T follicular helper cell (primary cell): ENCODE measurements around the gene INTS11.

Experiments used
- DNase-seq: peaks from one replicate; pipeline ENCODE4 v3.0.0-alpha.2; 2020; ENCODE audit warnings: low read depth

The INTS11 gene

GRCh38 chr1:1299686-1300351, 24.6 kb downstream of the INTS11 start:
- no peak for DNase-seq

- no peak for DNase-seq
Observed at GRCh38 chr1:1298861-1299685, 25.4 kb downstream of the INTS11 start.

GRCh38 chr1:1297802-1298424, 26.5 kb downstream of the INTS11 start:
- no peak for DNase-seq

GRCh38 chr1:1296070-1297061, 28.1 kb downstream of the INTS11 start:
- DNase-seq: no peak

- no peak for DNase-seq
Observed at GRCh38 chr1:1295154-1295923, 29.1 kb downstream of the INTS11 start.

GRCh38 chr1:1294250-1294890, 30.1 kb downstream of the INTS11 start:
- DNase-seq: no peak

- DNase-seq: no peak
Observed at GRCh38 chr1:1293263-1294249, 30.9 kb downstream of the INTS11 start.

GRCh38 chr1:1292851-1293250, 31.6 kb downstream of the INTS11 start:
- no peak for DNase-seq

GRCh38 chr1:1292442-1292779, 32.0 kb downstream of the INTS11 start:
- no peak for DNase-seq

GRCh38 chr1:1291548-1292441, 32.7 kb downstream of the INTS11 start:
- peak; percentile 55 for DNase-seq

GRCh38 chr1:1291023-1291528, 33.4 kb downstream of the INTS11 start:
- no peak for DNase-seq

- peak; percentile 36 for DNase-seq
Observed at GRCh38 chr1:1290238-1290731, 34.2 kb downstream of the INTS11 start.

GRCh38 chr1:1287288-1288110, 37.0 kb downstream of the INTS11 start:
- no peak for DNase-seq

- no peak for DNase-seq
Observed at GRCh38 chr1:1286313-1287261, 37.9 kb downstream of the INTS11 start.

- no peak for DNase-seq
Observed at GRCh38 chr1:1285611-1286311, 38.7 kb downstream of the INTS11 start.
